ENCODE results near the gene SCARB1. TPM values are rescaled to one million over a fixed set of nuclear protein-coding genes. Genes with fewer than 3 reads are reported as not detected.

SCARB1 gene
- total and polyA plus RNA-seq, 2 of the 13 experiments (the other 11 are each of a cell fraction or from before 2014, with no cell fraction given) = 63.4 to 160 TPM

- TF ChIP-seq DZIP1 (CRISPR knock-in tag; IDR thresholded peaks at IDR 0.05) = 0 out of 2 replicates have a peak, but pooled peaks have one; percentile 47
- no peak for TF ChIP-seq TBX3 (IDR thresholded peaks at IDR 0.05; ENCODE audit: borderline replicate concordance)
- peak; percentile 41; the same call in 1 of the 2 replicates for TF ChIP-seq ZNF12 (CRISPR knock-in tag; IDR thresholded peaks at IDR 0.05)
- TF ChIP-seq MIXL1 (CRISPR knock-in tag; IDR thresholded peaks at IDR 0.05) = no peak
- peak; percentile 83; the same call in 1 of the 2 replicates for TF ChIP-seq ZHX1 (CRISPR knock-in tag; IDR thresholded peaks at IDR 0.05; ENCODE audit: low read depth)
- TF ChIP-seq FOXA1 (IDR thresholded peaks at IDR 0.05) = no peak
- peak; percentile 38; the same call in 1 of the 2 replicates for TF ChIP-seq FOXA1 (CRISPR knock-in tag; IDR thresholded peaks at IDR 0.05)
- TF ChIP-seq TGIF2 (CRISPR knock-in tag; IDR thresholded peaks at IDR 0.05) = 0 out of 2 replicates have a peak, but pooled peaks have one; percentile 31
- TF ChIP-seq MAX (IDR thresholded peaks at IDR 0.05) = peak; percentile 81
- TF ChIP-seq TFAP4 (IDR thresholded peaks at IDR 0.05; ENCODE audit: borderline replicate concordance, low read depth) = peak; percentile 67; the same call in 1 of the 2 replicates
- TF ChIP-seq AGO2 (optimal IDR thresholded peaks at IDR 0.05; ENCODE audit: low read depth, low read length) = peak; percentile 93
- TF ChIP-seq KDM6A (CRISPR knock-in tag; IDR thresholded peaks at IDR 0.05; ENCODE audit: low read depth) = no peak; the same call in 1 of the 2 replicates
- TF ChIP-seq HMGXB4 (CRISPR knock-in tag; IDR thresholded peaks at IDR 0.05; ENCODE audit: borderline replicate concordance in 1 of 2, low read depth in 1 of 2) = peak in 1 of 2 experiments; percentile 21; a peak in 1 of 4 replicates
- no peak for TF ChIP-seq NR1H2 (CRISPR knock-in tag; IDR thresholded peaks at IDR 0.05; ENCODE audit: borderline replicate concordance, low read depth)
- no peak for TF ChIP-seq GLI4 (CRISPR knock-in tag; IDR thresholded peaks at IDR 0.05; ENCODE audit: borderline replicate concordance)
- TF ChIP-seq KLF13 (CRISPR knock-in tag; IDR thresholded peaks at IDR 0.05) = 0 out of 2 replicates have a peak, but pooled peaks have one; percentile 4
- TF ChIP-seq ZBTB39 (CRISPR knock-in tag; IDR thresholded peaks at IDR 0.05) = 0 out of 2 replicates have a peak, but pooled peaks have one; percentile 27
These were observed 86.0 kb downstream of the SCARB1 start (continued) for GRCh38 chr12:124777399-124778372.
